UCSD-AML1 (cell line): ENCODE data around the gene ADARB1.
A peak's percentile ranks its signal among the peaks of the same experiment; 100 is the strongest.

Experiments used
- DNase-seq: peaks from one replicate; lab custom pipeline; 2025; ENCODE audit not compliant: unreplicated experiment; lab: John Stamatoyannopoulos, UW

Gene ADARB1

DNA sequence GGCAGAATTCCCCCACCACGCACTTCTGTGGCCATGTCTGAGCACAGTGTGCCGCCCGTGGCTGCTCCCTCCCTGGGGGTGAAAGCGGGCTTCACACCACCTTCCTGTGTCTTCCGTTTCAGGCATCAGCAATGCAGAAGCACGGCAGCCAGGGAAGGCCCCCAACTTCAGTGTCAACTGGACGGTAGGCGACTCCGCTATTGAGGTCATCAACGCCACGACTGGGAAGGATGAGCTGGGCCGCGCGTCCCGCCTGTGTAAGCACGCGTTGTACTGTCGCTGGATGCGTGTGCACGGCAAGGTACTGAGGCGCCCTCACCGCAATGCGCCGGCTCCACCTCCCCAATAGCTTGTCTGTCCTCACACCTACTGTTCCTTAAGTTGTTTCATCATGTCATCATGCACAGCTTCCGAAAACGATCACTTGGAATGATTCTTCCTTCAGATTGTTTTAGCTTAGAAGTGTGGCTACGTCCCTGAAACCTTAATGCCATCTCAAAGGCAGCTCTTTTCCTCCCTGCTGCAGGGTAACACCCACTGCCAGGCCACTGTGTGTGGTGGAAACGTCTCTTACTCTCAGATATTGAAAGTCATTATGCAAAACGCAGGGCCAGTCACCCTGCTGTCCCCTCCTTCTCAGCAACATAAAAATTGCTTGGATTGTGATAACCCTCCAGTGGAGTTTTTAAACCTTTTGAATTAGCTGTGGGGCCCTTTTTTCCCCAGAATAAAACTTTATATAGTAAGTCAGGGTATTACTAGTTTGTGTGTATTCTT lies 146.5 kb downstream of the ADARB1 start:
- DNase-seq, result no peak

- DNase-seq, result no peak
These were observed 147.6 kb downstream of the ADARB1 start for GRCh38 chr21:45222001-45222400.

- DNase-seq, result no peak
These were observed 149.1 kb downstream of the ADARB1 start for GRCh38 chr21:45223236-45224185.

- DNase-seq, result no peak
These were observed 150.0 kb downstream of the ADARB1 start for GRCh38 chr21:45224189-45224938.

- no peak for DNase-seq
These were observed 150.8 kb downstream of the ADARB1 start for GRCh38 chr21:45225041-45225740.

GRCh38 chr21:45225741-45226327 lies 151.5 kb downstream of the ADARB1 start:
- no peak for DNase-seq

DNA sequence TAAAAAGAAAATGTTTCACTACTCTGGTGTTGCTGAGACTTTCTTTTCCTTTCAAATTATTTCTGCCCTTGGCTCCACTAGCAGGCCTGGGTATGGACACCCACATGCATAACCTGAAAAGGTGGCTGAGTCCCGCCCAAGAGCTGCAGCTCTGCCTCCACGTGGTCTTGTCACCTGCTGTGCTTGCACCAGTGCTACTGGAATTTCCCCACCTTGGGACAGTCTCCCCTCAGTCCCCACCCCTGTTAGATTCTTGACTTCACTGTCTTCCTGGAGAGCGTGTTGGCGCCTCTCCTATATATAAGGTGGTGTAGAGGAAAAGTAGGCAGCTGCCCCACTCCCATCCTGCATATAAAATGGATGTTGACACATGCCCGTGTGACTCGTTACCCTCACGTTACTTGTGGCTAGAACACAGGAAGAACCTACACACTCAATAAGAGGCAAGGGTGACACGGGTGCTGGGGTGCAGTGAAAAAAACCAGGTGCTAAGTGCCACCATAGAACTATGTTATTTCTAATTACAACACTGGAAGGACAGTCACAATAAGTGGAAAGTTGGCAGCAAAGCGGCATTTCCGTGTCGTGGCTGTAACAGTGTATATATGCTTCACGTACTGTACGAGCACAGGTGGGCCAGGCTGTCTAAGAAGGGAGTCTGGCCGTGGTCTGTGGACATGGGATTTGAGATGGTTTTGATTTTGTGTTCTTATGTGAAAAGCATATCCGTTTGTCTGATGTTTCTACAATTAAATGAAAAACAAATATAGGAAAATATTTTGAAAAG lies 152.4 kb downstream of the ADARB1 start:
- DNase-seq, result no peak

GRCh38 chr21:45227735-45228134 lies 153.4 kb downstream of the ADARB1 start:
- DNase-seq, result no peak

DNA sequence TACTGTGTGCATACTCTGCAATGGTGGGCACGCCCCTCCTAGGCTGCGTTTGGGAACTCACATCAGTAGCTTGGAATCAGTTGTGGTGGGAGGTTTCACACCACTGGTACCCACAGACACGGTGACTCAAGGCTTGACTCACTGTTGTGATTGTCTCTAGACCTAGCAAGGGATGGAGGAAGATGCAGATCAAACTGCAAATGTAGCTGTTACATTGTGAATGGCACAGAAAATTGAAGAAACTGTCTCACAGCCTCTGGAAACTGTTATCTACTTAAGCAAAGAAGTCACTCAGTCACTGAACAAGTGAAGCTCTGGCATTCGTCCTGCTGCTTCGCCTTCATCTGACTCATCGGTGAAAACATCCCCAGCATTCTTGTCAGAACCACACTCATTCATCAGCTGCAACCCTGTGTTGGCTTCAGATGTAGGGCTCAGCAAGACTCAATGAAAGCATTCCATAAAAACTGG lies 153.8 kb downstream of the ADARB1 start:
- no peak for DNase-seq

GRCh38 chr21:45228656-45229240 lies 154.4 kb downstream of the ADARB1 start:
- no peak for DNase-seq

DNA sequence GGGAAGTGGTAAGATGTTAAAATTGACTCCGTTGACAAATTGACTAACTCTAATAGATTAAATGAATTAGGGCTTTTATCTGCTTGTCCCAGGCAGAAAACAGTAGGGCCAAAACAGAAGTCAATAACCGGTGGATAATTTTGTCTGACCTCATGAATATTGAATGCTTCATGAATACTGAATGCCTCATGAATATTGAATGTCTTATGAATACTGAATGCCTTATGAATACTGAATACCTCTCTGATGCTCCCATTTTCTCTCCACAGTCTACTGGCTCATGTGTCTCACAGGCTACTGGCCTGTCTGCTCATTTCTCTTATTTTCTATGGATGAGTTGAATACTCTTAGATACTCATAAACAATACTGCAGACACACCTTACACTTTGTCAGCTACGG lies 157.3 kb downstream of the ADARB1 start:
- no peak for DNase-seq

GRCh38 chr21:45234127-45234526 lies 159.7 kb downstream of the ADARB1 start:
- no peak for DNase-seq

DNA sequence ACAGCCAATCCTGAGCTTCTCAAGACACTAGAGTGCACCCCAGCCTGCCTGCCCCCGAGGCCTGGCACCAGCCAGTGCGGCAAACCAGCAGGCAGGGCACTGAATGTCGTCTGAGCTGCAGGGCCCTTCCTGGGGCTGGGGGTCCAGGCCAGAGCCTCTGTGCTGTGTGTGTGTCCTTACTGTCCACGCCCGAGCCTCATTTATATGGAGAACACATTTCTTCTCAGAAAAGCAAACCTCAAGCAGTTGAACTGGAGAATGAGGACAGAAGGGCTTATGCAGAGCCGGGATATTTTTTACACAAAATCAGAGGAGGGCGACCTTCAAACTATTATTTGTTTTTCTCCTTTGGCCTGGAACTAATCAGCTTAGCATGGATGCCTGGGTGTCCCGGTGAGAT lies 160.6 kb downstream of the ADARB1 start:
- DNase-seq, result no peak

DNA sequence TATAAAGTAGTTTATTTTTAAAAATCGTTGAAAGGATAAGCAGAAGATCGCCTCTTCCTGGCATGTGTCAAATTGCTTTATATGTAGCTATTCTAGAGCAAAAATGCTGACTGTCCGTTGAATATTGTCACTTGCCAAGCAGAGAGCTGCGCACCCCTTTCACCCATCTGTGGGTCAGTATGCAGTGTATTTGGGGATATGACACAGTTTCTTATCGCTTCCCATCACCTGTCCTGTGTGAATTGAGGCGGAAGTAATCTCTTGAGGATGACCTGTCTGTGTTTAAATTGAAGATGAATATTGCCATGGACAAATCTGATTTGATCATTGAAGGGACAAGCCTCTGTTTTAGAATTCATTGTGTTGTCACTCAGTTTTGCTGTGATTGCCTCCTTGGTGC lies 161.1 kb downstream of the ADARB1 start:
- DNase-seq, result no peak

DNA sequence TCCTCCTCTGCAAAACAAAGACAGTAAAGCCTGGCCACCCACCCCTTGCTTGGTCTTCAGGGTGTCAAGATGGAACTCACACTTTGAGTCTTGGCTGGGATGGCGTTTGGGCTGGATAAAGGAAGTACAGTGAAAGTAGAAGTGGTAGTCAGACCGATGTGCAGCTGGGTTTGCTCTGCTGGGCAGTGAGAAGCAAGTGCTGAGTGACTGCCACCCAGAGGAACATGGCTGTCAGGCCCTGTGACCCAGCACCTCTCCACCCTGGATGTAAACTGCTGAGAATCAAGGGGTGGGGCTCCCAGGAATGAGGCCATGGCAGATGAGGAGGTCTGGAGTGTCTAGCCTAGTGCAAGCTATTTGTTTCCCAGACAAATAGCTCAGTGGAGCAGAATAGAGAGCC lies 162.1 kb downstream of the ADARB1 start:
- DNase-seq, result peak; percentile 50

GRCh38 chr21:45237401-45237800 lies 163.0 kb downstream of the ADARB1 start:
- DNase-seq, result no peak

DNA sequence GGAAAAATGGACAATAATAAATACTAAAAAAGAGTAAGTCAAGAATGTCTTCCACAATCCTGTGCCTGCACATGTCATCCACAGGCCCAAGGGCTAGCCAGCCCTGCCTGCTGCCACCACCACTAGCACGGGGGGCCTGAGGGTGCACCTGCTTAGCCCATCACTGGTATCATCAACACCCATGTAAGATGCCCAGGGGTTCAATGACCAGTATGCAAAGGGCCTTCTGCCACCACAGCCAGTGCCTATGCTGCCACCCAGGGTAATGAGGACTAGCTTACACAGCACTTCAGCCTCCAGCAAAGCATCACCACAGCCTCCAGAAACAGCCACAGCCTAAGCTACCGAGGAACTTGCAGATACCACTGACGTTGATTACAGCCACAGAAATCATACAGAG lies 167.0 kb downstream of the ADARB1 start:
- no peak for DNase-seq

- DNase-seq, result no peak
These were observed 169.2 kb downstream of the ADARB1 start for GRCh38 chr21:45243603-45244002.

GRCh38 chr21:45244799-45245340 lies 170.5 kb downstream of the ADARB1 start:
- DNase-seq, result no peak
